Right cardiac atrium (tissue), 5 donors: ENCODE results near the gene KIF3C. TPM values are rescaled to one million over a fixed set of nuclear protein-coding genes. Genes with fewer than 3 reads are reported as not detected.

Source experiments
- ATAC-seq, 2 donors: fragments of 200-7000 bp; cut with Tn5 transposase; one replicate each; pipeline versions ENCODE4 v1.8.0 to v1.9.1; 2020; ENCODE audit warnings: moderate library complexity in 2 of 2, mild to moderate bottlenecking in 1 of 2
- DNase-seq, 3 donors: peaks; one replicate each; pipeline ENCODE4 v3.0.0-alpha.2; 2020
- H3K27ac ChIP-seq: one replicate; pipeline ENCODE4 v1.5.1; 2013; ENCODE audit warnings: mild to moderate bottlenecking, low read length, control low read depth, moderate library complexity
- H3K27me3 ChIP-seq: one replicate; pipeline ENCODE4 v1.6.1; 2013; ENCODE audit not compliant: control insufficient read depth, insufficient read depth
- H3K4me1 ChIP-seq: one replicate; pipeline ENCODE4 v1.6.1; 2013; ENCODE audit warnings: low read length; ENCODE audit not compliant: control insufficient read depth, insufficient read depth
- H3K4me3 ChIP-seq: one replicate; pipeline ENCODE4 v1.5.1; 2013; ENCODE audit warnings: low read length, control low read depth
- H3K9me3 ChIP-seq: one replicate; pipeline ENCODE4 v1.6.1; 2013; ENCODE audit warnings: low read length; ENCODE audit not compliant: control insufficient read depth
- WGBS: extraction: QIAGEN DNeasy Blood & Tissue Kit; methylation state at CpG from one replicate; pipeline ENCODE4 v1.1.7; 2013; 5-methylcytosine and 5-hydroxymethylcytosine counted together
- intact Hi-C, 4 donors: fragments of 100-400 bp; cut with DNase I; formaldehyde crosslinking; loops; one replicate each; pipeline versions ENCODE4 v1.11.0 to v1.14.0; 2022 to 2023
- polyA plus RNA-seq: library from polyadenylated mRNA; stranded (reverse); fragments of 200-250 nt; gene quantifications from one replicate; pipeline ENCODE4 v1.2.3, GENCODE V29; 2013
- total RNA-seq, 4 donors: library from RNA; stranded (reverse); fragmentation: NEBNext Ultra II Directional; extraction: Animal tissue kit (Norgen Biotek cat#: 25700); gene quantifications; one replicate each; pipeline ENCODE4 v1.2.1, GENCODE V29; 2021
- donor health status: healthy with polysubstance abuse.
- donor health status: DM: no; HTN: yes; CAD: no.
- donor health status: DM: no; HTN: no; CAD: no.
- donor health status: DM: no; HTN: yes; CAD: no; lungs with severe emphysema.
- donor health status: DM: yes; HTN: yes; CAD: no.

The KIF3C gene
- total and polyA plus RNA-seq, 5 donors, result 3.1 to 6.7 (median 4.5) TPM

DNA sequence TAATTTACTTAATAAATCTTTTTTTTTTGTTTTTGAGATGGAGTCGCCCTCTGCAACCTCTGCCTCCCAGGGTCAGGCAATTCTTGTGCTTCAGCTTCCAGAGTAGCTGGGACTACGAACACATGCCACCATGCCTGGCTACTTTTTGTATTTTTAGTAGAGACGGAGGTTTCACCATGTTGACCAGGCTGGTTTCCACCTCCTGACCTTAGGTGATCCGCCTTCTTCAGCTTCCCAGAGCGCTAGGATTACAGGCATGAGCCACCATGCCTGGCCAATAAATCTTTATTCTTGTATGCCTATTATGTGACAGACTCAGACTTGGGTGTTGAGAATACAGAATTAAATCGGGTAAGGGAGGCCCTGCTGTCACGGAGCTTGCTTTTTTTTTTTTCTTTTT, 87.3 kb downstream of the KIF3C start:
- H3K27ac ChIP-seq, result no peak overlapping the region
- H3K9me3 ChIP-seq, result no peaks in the 10 kb centered on the region
- no peaks in the 10 kb centered on the region for H3K27me3 ChIP-seq
- intact Hi-C loops, result no loop called here
- no peak overlapping the region for H3K4me3 ChIP-seq
- WGBS, result 90% methylated on average over 7 of the region's 7 CpGs
- no peaks in the 10 kb centered on the region for H3K4me1 ChIP-seq
- ATAC-seq (no peak), DNase-seq (no peak)

- WGBS, result 71% methylated on average over 8 of the region's 8 CpGs
- Histone ChIP-seq H3K27ac (no peak overlapping the region), H3K9me3 (no peaks in the 10 kb centered on the region), H3K27me3 (no peaks in the 10 kb centered on the region), H3K4me1 (no peaks in the 10 kb centered on the region), H3K4me3 (no peak overlapping the region)
- ATAC-seq (no peak), DNase-seq (peak; percentile 22 to 74 (median 64))
- intact Hi-C loops, result no loop called here
These were observed 88.0 kb downstream of the KIF3C start for GRCh38 chr2:25894135-25894830.

GRCh38 chr2:25891672-25892071, 90.6 kb downstream of the KIF3C start:
- Histone ChIP-seq H3K4me3 (no peak overlapping the region), H3K27ac (no peak overlapping the region), H3K9me3 (no peaks in the 10 kb centered on the region), H3K27me3 (no peaks in the 10 kb centered on the region), H3K4me1 (no peaks in the 10 kb centered on the region)
- WGBS, result 87% methylated on average over 5 of the region's 5 CpGs
- DNase-seq (no peak), ATAC-seq (no peak)
- intact Hi-C loops, result no loop called here

DNA sequence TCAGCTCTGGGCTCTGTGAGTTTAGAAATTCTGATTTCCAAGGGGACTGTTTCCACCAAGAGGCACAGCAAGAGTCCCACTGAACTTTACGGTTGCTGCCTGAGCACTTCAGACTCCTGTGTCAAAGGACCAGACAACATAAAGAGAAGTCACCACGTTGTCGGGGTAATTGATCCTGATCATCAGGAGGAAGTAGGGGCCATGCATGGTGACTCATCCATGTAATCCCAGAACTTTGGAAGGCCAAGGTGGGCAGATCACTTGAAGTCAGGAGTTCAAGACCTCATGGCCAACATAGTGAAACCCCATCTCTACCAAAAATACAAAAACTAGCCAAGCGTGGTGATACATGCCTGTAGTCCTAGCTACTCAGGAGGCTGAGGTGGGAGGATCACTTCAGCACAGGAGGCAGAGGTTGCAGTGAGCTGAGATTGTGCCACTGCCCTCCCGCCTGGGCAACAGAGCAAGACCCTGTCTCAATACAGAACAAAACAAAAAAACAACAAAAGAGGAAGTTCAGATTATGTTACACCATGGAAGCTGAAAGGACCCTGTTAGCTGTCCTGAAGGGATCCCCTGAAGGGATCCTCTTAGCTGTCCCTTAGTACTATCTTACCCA, 94.6 kb downstream of the KIF3C start:
- intact Hi-C loops, result no loop called here
- 88% methylated on average over 5 of the region's 5 CpGs for WGBS
- ATAC-seq (no peak), DNase-seq (no peak)
- Histone ChIP-seq H3K27ac (no peak overlapping the region), H3K4me1 (no peaks in the 10 kb centered on the region), H3K27me3 (no peaks in the 10 kb centered on the region), H3K4me3 (no peak overlapping the region), H3K9me3 (no peaks in the 10 kb centered on the region)

DNA sequence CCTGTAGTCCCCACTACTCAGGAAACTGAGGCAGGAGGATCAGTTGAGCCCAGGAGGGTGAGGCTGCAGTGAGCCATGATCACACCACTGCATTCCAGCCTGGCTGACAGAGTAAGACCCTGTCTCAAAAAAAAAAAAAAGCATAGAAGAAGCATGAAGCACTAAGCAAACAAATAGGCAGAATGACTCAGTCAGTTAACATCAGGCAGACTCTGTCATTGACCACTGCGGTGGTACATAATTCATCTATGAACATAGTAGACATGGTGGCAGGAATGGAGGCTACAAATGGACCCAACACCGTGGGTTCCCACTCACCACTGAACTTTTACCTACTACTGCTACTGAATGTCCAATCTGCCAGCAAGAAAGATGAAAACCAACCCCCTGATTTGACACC, 96.4 kb downstream of the KIF3C start:
- Histone ChIP-seq H3K9me3 (no peaks in the 10 kb centered on the region), H3K4me1 (no peaks in the 10 kb centered on the region), H3K27me3 (no peaks in the 10 kb centered on the region), H3K27ac (no peak overlapping the region), H3K4me3 (no peak overlapping the region)
- intact Hi-C loops, result no loop called here
- no peak for DNase-seq
- ATAC-seq, result no peak
- 91% methylated on average over 2 of the region's 2 CpGs for WGBS

DNA sequence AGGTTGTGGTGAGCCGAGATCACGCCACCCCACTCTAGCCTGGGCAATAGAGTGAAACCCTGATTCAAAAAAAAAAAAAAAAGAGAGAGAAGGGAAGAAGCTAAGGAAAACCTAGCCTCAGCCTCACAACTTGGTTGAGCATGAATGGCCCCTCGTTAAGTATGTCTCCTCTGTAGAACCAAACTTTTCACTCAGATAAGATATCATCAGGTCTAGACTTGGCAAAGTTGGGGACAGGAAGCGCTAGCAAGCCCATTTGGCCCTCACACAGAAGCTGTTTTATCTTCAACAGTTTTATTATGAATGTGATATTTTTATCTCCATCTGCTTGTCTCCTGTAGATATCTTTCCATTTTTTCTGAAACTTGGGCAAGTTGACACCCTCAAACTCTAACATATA, 100.5 kb downstream of the KIF3C start:
- ATAC-seq (no peak), DNase-seq (no peak)
- H3K4me3 ChIP-seq, result no peak overlapping the region
- intact Hi-C loops, result no loop called here
- 61% methylated on average over 4 of the region's 4 CpGs for WGBS
- no peaks in the 10 kb centered on the region for H3K9me3 ChIP-seq
- H3K4me1 ChIP-seq, result no peaks in the 10 kb centered on the region
- no peaks in the 10 kb centered on the region for H3K27me3 ChIP-seq
- H3K27ac ChIP-seq, result no peak overlapping the region

DNA sequence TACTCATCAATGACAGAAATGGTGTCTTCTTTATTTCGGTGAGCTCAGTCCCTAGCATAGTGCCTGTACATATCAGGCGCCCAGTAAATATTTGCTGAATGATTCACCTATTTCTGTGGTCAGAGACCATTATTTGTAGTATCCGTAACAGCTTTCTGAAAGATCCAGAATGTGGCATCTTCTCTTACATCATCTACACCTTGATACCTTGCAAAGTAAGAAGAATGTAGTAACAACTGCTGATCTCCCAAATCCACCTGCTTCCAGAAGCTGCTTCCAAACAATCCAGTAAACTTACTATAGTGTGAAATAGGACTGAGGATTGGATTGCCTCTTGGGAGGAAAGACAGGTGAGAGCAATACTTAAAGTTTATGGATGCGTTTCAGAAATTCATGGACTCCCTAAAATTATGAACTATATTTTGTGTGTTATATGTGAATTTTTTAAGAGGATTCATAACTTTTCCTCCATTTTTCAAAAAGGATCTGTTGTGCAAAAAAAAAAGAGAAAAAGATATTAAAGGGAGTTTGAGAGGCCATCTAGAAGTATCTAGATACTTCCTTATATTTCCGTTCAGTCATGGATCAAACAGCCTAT, 103.1 kb downstream of the KIF3C start:
- no peak for ATAC-seq
- 96% methylated on average over 5 of the region's 5 CpGs for WGBS
- intact Hi-C loops, result no loop called here
- no peak overlapping the region for H3K4me3 ChIP-seq
- H3K9me3 ChIP-seq, result no peaks in the 10 kb centered on the region
- H3K4me1 ChIP-seq, result no peaks in the 10 kb centered on the region
- H3K27ac ChIP-seq, result peak overlapping the region; percentile 89
- no peak for DNase-seq
- H3K27me3 ChIP-seq, result no peaks in the 10 kb centered on the region

GRCh38 chr2:25878361-25879132, 103.8 kb downstream of the KIF3C start, which contains the start of gene ASXL2:
Gene ASXL2, minus strand, starts transcription at chr2:25878487. Its CDS starts 265 bp downstream, at chr2:25878222.
- ATAC-seq (peak; percentile 99), DNase-seq (peak; percentile 98 to 99 (median 99))
- intact Hi-C loops, result no loop called here
- peak within 1 kb of the TSS; percentile 89 for H3K27ac ChIP-seq
- no peaks in the 10 kb centered on the region for H3K4me1 ChIP-seq
- no peaks in the 10 kb centered on the region for H3K27me3 ChIP-seq
- peak within 1 kb of the TSS; percentile 91 for H3K4me3 ChIP-seq
- no peaks in the 10 kb centered on the region for H3K9me3 ChIP-seq
- 1% methylated on average over 56 of the region's 56 CpGs for WGBS

- Histone ChIP-seq H3K4me1 (no peaks in the 10 kb centered on the region), H3K27me3 (no peaks in the 10 kb centered on the region), H3K4me3 (peak overlapping the region; percentile 91), H3K9me3 (no peaks in the 10 kb centered on the region), H3K27ac (peak overlapping the region; percentile 82)
- ATAC-seq (peak; percentile 63 to 74), DNase-seq (peak; percentile 38 to 75 (median 68))
- under 1% methylated on average over 64 of the region's 64 CpGs for WGBS
- intact Hi-C loops, result no loop called here
These were observed 104.6 kb downstream of the KIF3C start for GRCh38 chr2:25877431-25878360.
